GM19397 (cell line): ENCODE results near the gene IFNA17.
"Not testable (repeated sequence)": the region's sequence is repeated elsewhere in the genome, so short reads cannot be mapped to it uniquely, and the experiment has no call there.

Experiments used
- ATAC-seq: cut with Tn5 transposase; IDR thresholded peaks from one replicate; pipeline ENCODE4 v1.9.1; 2021; ENCODE audit warnings: mild to moderate bottlenecking, moderate library complexity; ENCODE audit not compliant: unreplicated experiment

Gene IFNA17

DNA sequence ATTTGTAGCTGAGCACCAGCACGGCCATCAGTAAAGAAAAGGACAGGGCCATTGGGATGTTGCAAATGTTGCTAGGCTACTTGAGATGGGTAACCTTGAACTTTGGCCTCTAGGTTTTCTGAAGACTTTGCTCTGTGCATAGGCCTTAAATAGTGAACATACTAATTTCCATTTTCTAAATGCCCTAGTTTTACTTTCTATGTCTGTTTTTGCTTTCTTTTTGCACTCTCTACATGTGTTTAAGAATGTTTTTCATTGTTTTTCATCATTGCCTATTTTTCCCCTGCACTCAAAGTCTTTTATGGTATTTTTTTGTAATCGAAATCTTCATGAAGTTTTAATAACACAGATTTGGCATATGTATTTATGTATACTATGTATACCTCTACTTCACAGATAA is at the start of gene IFNA17:
Gene IFNA17, minus strand, starts transcription at position 101 of the 400 bp plus-strand sequence. Its CDS starts 49 bp downstream, at position 52.
- ATAC-seq, result no peak

GRCh38 chr9:21268347-21268657 is 40.3 kb upstream of the IFNA17 start:
- no peak for ATAC-seq

GRCh38 chr9:21267485-21268346 is 39.7 kb upstream of the IFNA17 start:
- peak; percentile 41 for ATAC-seq

GRCh38 chr9:21266733-21267484 is 38.9 kb upstream of the IFNA17 start:
- ATAC-seq, result no peak

GRCh38 chr9:21265421-21266189 is 37.6 kb upstream of the IFNA17 start:
- peak; percentile 60 for ATAC-seq

DNA sequence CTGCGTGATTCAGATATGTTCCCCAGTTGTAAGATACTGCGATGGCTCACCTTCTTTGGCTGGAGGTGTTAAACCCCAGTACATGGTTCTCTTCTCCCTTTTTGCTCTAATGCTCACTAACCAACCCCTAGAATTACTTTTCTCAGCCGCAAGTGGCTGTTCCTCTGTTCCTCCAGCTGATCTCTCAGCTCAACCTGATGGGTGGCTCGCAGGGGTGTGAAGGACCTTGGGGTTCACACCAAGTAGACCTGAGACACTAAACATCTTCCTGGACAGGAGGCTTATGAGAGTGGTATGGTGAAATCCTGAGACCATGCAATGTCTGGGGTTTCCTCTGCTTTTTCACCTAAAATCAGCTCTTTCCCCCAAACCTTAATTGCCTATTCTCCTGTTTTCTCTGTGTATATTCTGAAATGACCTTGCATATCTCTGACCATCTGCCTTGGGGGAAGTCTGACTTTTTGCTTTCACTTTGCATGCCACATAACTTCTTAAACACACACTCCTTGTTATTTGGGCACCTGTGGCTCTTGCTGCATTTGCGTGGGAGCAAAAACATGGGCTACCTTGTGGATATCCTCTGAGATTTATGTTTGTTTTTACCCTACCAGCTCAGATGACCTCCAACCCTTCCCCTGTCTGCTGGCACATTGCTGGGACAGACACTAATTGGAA is 27.7 kb upstream of the IFNA17 start:
- ATAC-seq, result peak; percentile 51

- no peak for ATAC-seq
Observed at GRCh38 chr9:21252721-21253547, 24.9 kb upstream of the IFNA17 start.

GRCh38 chr9:21251638-21252037 is 23.6 kb upstream of the IFNA17 start:
- no peak for ATAC-seq

- no peak for ATAC-seq
Observed at GRCh38 chr9:21251190-21251589, 23.2 kb upstream of the IFNA17 start.

DNA sequence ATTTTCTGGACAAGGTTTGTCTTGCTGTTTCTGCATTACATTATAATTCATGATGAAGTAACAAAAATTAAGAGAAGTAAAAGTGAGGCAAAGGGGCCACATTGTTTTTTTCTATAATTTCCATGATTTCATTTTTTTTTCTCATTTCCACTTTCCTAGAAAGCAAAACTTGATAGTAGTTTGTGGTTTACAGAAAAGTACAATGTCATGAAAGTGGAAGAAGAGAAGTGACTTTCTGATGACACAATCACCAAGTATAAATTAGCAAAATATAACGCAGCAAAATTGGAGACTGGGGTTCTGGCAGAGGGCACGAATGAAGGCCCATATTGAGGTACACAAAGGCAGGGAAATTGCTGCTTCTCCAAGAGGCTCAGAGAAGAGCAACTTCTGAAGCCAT is 16.8 kb upstream of the IFNA17 start:
- ATAC-seq, result no peak

DNA sequence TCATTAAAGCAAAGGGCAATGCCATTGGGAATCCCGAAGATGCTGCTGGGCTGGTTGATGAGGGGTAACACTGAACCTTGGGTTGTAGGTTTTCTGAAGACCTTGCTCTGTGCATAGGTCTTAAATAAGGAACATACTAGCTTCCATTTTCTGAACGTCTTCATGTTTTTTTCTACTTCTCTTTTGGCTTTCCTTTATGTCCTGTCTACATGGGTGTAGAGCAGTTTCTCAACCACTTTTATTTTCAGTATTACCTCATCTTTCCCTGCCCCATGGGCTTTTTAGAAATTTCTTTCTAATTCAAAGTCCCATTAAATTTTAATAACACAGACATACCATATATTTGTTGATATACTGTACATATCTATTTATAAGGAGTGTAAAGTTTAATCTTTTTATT is 11.9 kb upstream of the IFNA17 start, which contains the start of gene IFNA14:
Gene IFNA14, minus strand, starts transcription at position 95 of the 400 bp plus-strand sequence. Its CDS starts 70 bp downstream, at position 25.
- ATAC-seq, result no peak

- ATAC-seq, result peak; percentile 36
Observed at GRCh38 chr9:21236360-21236714, 8.3 kb upstream of the IFNA17 start.

GRCh38 chr9:21235468-21236359 is 7.7 kb upstream of the IFNA17 start:
- ATAC-seq, result peak; percentile 82

DNA sequence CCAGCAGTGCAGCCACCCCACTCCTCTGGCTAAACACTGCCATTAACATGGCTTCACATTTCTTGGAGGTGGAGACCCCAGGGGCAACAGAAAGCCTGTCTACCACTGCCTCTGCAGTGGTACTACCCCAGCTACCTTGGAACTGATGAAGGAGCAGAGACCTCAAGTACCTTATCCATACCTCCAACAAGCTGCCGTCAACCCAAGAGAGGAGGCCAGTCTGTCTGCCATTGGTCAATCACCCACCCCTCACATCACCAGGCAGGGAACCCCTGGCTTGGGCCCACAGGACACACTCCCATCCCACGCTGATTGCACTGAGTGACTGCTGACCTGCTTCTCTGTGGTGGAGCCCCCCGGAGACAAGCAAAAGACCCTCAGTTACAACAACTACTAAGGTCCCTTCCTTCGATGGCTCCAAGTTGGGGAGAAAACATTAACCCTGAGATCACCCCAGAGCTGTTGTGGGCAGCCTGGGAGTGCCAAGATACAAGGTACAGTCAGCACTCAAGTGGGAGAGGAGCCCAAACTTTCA is 6.2 kb upstream of the IFNA17 start:
- no peak for ATAC-seq

DNA sequence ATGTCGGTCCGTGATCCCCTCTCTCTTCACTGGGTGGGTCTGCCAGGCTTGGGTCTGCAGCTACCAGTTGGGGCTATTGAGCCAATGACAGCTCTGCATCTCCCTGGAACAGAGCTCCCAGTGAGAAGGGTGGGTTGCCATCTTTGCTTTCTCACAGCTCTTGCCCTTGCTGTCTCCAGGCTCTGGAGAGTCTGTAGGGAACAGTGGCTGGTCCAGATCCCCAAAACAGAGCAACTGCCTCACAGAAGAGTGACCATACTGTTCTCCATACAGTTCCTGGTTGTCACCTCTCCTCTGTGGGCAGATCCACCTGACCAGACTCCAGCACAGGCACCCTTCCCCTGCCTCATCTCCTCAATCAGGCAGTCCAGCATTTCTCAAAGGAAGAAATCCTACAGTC is 5.2 kb upstream of the IFNA17 start:
- no peak for ATAC-seq

- not testable (repeated sequence) for ATAC-seq
Observed at GRCh38 chr9:21217211-21217610, 10.8 kb downstream of the IFNA17 start, which contains the start of gene IFNA16. TSS of gene IFNA16 (minus strand) at chr9:21217311. CDS start at chr9:21217305, 6 bp downstream.

DNA sequence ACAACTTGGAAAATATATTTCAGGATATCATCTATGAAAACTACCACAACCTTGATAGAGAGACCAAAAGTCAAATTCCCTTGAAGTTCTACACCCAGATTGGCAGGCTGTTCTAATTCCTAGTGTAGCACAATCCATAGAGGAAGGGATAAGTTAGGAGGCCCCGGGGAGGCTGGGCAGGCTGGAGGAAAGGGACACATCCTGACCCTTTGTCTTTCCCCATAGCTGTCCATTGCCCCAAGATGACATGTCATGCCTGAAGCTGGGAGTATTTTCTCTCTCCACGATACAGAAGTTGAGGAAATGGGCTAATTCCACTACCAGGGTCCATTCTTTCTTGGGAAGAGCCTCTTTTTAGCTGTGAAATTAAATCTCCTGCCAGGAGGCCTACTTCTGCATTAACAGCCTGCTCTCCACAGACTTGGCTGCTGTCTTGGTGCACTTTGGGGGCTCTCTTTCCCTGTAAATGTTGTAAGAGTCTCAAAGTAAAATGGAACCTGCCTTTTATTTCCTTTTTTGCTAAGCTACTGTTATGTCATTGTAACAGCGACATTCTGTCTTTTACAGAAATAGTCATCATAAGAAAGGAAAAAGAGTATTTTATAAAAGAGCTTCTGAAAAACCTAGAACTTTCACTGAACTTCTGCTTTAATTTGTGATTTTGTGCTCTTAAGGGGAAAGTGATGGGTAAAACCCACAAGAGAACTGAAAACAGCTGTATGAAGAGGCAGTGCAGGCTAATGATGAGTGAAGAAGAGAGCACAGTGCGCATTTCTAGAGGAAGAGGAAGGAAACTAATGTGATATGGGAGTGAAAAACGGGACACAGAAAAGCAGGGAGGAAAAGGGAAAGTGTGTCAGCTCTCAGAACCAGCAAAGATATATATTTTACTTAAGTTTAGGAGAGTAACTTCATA is 14.4 kb downstream of the IFNA17 start:
- ATAC-seq, result not testable (repeated sequence)
